Measurements from ENCODE around the gene INSR. TPM values are rescaled to one million over a fixed set of nuclear protein-coding genes. Genes with fewer than 3 reads are reported as not detected.

INSR gene
- total RNA-seq, 4 donors from 2014 or later, result 66.0 to 118 (median 106) TPM

DNA sequence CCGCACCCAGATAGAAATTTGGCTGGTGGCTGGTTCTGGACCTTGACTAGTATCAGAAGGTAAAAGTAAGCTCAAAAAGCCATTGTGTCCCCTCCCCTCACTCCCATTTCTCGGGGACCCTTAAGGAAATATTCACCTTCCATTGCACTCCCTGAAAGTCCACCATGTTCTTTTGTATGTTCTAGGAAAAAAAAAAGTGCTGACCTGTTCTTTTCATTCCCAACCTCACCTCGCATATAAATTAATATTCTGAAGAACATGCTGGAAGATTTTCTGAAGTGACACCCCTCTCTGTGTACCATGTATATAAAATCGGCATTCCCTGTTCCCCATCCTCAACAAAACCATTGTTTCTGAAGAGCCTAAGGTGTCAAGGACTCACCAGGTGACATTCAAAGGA lies 181.5 kb downstream of the INSR start:
- TF ChIP-seq, protein P1, sequence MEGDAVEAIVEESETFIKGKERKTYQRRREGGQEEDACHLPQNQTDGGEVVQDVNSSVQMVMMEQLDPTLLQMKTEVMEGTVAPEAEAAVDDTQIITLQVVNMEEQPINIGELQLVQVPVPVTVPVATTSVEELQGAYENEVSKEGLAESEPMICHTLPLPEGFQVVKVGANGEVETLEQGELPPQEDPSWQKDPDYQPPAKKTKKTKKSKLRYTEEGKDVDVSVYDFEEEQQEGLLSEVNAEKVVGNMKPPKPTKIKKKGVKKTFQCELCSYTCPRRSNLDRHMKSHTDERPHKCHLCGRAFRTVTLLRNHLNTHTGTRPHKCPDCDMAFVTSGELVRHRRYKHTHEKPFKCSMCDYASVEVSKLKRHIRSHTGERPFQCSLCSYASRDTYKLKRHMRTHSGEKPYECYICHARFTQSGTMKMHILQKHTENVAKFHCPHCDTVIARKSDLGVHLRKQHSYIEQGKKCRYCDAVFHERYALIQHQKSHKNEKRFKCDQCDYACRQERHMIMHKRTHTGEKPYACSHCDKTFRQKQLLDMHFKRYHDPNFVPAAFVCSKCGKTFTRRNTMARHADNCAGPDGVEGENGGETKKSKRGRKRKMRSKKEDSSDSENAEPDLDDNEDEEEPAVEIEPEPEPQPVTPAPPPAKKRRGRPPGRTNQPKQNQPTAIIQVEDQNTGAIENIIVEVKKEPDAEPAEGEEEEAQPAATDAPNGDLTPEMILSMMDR (IDR thresholded peaks at IDR 0.05; ENCODE audit: low read depth), result no peak

DNA sequence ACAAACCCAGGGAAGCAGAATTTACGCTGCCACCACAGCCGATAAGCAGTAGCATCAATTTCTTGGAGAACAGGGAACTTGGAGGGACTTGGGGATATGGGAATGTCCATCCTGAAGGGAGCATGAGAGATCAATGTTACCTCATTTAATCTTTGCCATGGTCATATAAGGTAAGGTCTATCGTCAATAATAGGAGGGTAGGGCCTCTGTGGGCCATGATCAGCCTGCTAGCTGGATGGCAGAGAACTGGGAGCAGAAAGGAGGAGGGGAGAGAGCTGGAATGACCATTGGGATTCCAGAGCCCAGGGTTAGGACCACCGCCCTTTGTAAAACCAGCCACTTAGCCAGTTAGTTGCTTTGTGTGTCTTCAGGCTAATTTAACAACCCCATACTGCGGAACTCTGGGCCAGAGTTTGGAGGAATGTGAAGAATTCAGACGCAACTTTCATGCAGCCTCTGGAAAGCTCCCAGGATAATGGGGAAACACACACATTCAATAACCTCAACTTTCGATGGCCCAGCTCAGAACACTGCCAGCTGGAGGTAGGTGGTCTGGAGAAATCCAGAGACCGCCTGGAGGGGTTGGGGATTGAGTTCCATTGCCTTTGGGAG lies 184.4 kb downstream of the INSR start:
- TF ChIP-seq, protein P1 (IDR thresholded peaks at IDR 0.05; ENCODE audit: low read depth), result no peak

DNA sequence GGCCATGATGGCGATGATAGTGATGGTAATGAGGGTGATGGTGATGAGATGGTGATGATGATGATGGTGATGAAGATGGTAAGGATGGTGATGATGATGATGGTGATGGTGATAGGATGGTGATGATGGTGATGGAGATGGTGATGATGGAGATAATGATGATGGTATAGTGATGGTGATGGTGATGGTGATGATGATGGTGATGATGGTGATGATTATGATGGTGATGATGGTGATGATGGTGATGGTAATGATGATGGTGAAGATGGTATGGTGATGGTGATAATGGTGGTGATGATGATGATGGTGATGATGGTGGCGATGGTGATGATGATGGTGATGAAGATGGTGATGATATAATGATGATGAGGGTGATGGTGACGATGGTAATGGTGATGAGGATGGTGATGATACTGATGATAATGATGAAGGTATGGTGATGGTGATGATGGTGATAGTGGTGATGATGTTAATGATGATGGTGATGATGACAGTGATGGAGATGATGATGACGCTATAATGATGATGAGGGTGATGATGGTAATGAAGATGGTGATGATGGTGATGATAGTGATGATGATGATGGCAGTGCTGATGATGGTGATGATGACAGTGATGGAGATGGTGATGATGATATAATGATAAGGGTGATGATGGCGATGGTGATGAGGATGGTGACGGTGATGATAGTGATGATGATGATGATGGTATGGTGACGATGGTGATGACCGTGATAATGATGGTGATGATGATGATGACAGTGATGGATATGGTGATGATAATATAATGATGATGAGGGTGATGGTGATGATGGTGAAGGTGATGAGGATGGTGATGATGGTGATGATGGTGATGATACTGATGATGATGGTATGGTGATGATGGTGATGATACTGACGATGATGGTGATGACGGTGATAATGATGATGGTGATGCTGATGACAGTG lies 187.2 kb downstream of the INSR start:
- TF ChIP-seq, protein P1 (IDR thresholded peaks at IDR 0.05; ENCODE audit: low read depth), result no peak

DNA sequence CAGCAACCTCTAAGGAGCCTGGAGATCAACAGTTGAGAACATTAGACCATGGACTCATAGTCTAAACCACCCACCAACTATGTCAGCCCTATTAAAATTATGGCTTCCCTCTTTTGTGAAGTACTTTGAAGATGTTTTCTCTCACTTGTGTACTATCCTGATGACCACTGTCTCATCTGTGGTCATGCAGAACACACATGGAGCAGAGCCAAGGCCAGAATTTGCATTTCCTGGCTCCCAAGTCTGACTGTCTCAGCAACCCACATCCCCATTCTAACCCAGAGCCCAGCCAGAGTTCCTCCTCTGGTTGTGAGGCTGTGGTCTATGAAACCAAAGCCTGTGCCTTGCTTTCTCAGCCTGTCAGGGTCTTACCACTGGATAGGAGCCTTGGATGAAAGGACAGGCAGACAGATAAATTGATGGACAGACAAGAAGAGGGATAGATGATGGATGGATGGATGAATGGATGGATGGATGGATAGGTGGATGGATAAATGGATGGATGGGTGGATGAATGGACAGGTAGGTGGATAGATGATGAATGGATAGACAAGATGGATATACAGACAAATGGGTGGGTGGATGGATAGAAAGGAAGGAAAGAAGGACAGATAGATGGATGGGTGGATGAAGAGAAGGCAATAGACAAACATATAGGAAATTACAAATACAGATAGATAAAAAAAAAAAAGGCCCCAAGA lies 189.3 kb downstream of the INSR start:
- TF ChIP-seq, protein P1 (IDR thresholded peaks at IDR 0.05; ENCODE audit: low read depth), result no peak

DNA sequence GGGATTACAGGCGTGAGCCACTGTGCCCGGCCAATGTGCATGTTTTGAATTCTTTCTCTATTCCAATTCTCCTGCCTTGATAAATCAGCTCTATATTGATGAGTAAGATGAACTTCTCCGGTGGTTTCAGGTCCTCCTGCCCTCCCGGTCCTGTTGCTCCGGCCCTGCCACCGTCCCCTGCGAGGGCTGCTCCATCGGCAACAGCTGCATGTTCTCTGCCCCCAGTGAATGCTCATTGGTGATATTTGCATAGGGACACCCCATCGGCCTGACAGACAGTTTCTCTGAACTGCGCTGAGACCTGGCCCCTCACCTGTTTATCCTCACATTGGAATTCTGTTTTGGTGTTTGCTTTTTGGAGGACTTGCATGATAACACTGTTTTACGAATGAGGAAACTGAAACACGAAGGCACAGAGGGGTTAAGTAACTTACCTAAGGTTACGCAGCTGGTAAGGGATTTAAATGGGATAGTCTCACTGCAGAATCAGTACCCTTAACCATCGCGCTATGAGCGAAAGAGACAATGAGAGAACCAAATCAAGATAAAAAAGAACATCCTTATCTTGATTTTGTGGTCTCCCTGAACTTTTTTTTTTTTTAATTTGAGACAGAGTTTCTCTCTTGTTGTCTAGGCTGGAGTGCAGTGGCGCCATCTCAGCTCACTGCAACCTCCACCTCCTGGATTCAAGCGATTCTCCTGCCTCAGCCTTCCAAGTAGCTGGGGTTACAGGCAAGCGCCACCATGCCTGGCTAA lies 192.5 kb downstream of the INSR start:
- TF ChIP-seq, protein P1 (IDR thresholded peaks at IDR 0.05; ENCODE audit: low read depth), result no peak

DNA sequence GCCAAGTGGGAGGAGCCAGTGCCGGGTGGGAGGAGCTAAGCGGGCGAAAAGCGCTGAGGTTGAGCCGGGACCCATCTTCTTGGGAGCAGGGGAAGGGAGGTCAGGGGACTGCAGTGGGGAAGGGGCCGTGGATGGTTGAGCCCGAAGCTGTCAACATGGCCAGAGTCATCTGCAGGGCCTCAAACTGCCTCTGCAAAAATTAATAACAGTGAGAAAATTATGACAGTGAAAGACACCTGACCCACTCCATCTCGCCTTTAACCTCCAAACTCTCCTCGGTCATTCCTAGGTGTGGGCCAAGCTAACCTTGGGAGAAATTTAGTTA lies 194.7 kb downstream of the INSR start:
- TF ChIP-seq, protein P1 (IDR thresholded peaks at IDR 0.05; ENCODE audit: low read depth), result no peak

Measured in subcutaneous adipose tissue (tissue), 4 donors.